HG02763 (cell line): ENCODE measurements around the gene PARD3.

Source experiments
- ATAC-seq: cut with Tn5 transposase; IDR thresholded peaks from one replicate; pipeline ENCODE4 v1.9.1; 2021; ENCODE audit warnings: mild to moderate bottlenecking, moderate library complexity; ENCODE audit not compliant: unreplicated experiment

PARD3 gene

GRCh38 chr10:34590793-34591192 is 224.3 kb downstream of the PARD3 start:
- ATAC-seq: no peak

GRCh38 chr10:34589275-34589674 is 225.8 kb downstream of the PARD3 start:
- ATAC-seq: no peak

GRCh38 chr10:34587680-34588019 is 227.4 kb downstream of the PARD3 start:
- no peak for ATAC-seq

- no peak for ATAC-seq
Measured at GRCh38 chr10:34587002-34587679, 228.0 kb downstream of the PARD3 start.

- ATAC-seq: no peak
Measured at GRCh38 chr10:34585422-34586112, 229.5 kb downstream of the PARD3 start.

GRCh38 chr10:34584164-34584563 is 230.9 kb downstream of the PARD3 start:
- ATAC-seq: no peak

- ATAC-seq: no peak
Measured at GRCh38 chr10:34581801-34582532, 233.1 kb downstream of the PARD3 start.

- no peak for ATAC-seq
Measured at GRCh38 chr10:34580643-34581042, 234.5 kb downstream of the PARD3 start.

- no peak for ATAC-seq
Measured at GRCh38 chr10:34580214-34580613, 234.9 kb downstream of the PARD3 start.

GRCh38 chr10:34578468-34578867 is 236.6 kb downstream of the PARD3 start:
- ATAC-seq: no peak

GRCh38 chr10:34576797-34577196 is 238.3 kb downstream of the PARD3 start:
- no peak for ATAC-seq

GRCh38 chr10:34575882-34576281 is 239.2 kb downstream of the PARD3 start:
- ATAC-seq: no peak

GRCh38 chr10:34574353-34574934 is 240.7 kb downstream of the PARD3 start:
- ATAC-seq: no peak

- ATAC-seq: no peak
Measured at GRCh38 chr10:34570887-34571286, 244.2 kb downstream of the PARD3 start.

- ATAC-seq: no peak
Measured at GRCh38 chr10:34567659-34568253, 247.3 kb downstream of the PARD3 start.

GRCh38 chr10:34565934-34566333 is 249.2 kb downstream of the PARD3 start:
- no peak for ATAC-seq

- ATAC-seq: no peak
Measured at GRCh38 chr10:34558093-34558583, 257.0 kb downstream of the PARD3 start.

GRCh38 chr10:34557173-34557572 is 257.9 kb downstream of the PARD3 start:
- no peak for ATAC-seq

GRCh38 chr10:34555653-34556052 is 259.4 kb downstream of the PARD3 start:
- no peak for ATAC-seq

- ATAC-seq: no peak
Measured at GRCh38 chr10:34553747-34554146, 261.3 kb downstream of the PARD3 start.

- no peak for ATAC-seq
Measured at GRCh38 chr10:34551295-34551694, 263.8 kb downstream of the PARD3 start.
